Activated naive CD4-positive, alpha-beta T cell treated with anti-CD3 and anti-CD28 coated beads, Interleukin-2, amount 50 U/mL, for 72 hours (primary cell): ENCODE data around the gene TRNAU1AP. TPM values are rescaled to one million over a fixed set of nuclear protein-coding genes. Genes with fewer than 3 reads are reported as not detected.
"Not testable (repeated sequence)": the region's sequence is repeated elsewhere in the genome, so short reads cannot be mapped to it uniquely, and the experiment has no call there.

Experiments used
- ATAC-seq, 2 donors: fragments of 150-1000 bp; cut with Tn5 transposase; 2 replicates each; pipeline ENCODE4 v1.10.0; 2021; ENCODE audit warnings: mild to moderate bottlenecking in 2 of 2, moderate library complexity in 2 of 2
- DNase-seq, 2 donors: peaks; one replicate each; pipeline ENCODE4 v3.0.0; 2021 to 2022; ENCODE audit warnings: low spot score in 2 of 2
- H3K27ac Mint-ChIP-seq, 2 donors: one replicate each; pipeline ENCODE4 v1.8.0; 2022; ENCODE audit warnings: mild to moderate bottlenecking in 2 of 2, mixed read lengths in 2 of 2
- H3K36me3 Mint-ChIP-seq, 2 donors: one replicate each; pipeline ENCODE4 v1.8.0; 2022; ENCODE audit warnings: mixed read lengths in 2 of 2
- H3K9me3 Mint-ChIP-seq, 2 donors: one replicate each; pipeline ENCODE4 v1.8.0; 2022; ENCODE audit warnings: mixed read lengths in 2 of 2
- total RNA-seq, 2 donors: library from RNA; stranded (reverse); gene quantifications; one replicate each; pipeline ENCODE4 v1.2.3, GENCODE V29; 2022

TRNAU1AP gene
- total RNA-seq, 2 donors from 2014 or later = 64.8 to 73.4 TPM

- DNase-seq = peak; percentile 92 to 97
- Mint-ChIP-seq H3K27ac (peak overlapping the region; percentile 78 to 95), H3K9me3 (no peaks in the 10 kb centered on the region), H3K36me3 (peaks cover 5 to 14% of the 10 kb centered on the region in 2 donors)
- peak; percentile 66 to 67 for ATAC-seq
These were observed 34.7 kb upstream of the TRNAU1AP start for GRCh38 chr1:28518000-28518744.

GRCh38 chr1:28518745-28519341, 34.0 kb upstream of the TRNAU1AP start:
- peaks cover 5 to 19% of the 10 kb centered on the region in 2 donors for H3K36me3 Mint-ChIP-seq
- DNase-seq (peak; percentile 57 to 78), ATAC-seq (peak; percentile 54 to 78)
- peak overlapping the region; percentile 78 to 95 for H3K27ac Mint-ChIP-seq
- no peaks in the 10 kb centered on the region for H3K9me3 Mint-ChIP-seq

DNA sequence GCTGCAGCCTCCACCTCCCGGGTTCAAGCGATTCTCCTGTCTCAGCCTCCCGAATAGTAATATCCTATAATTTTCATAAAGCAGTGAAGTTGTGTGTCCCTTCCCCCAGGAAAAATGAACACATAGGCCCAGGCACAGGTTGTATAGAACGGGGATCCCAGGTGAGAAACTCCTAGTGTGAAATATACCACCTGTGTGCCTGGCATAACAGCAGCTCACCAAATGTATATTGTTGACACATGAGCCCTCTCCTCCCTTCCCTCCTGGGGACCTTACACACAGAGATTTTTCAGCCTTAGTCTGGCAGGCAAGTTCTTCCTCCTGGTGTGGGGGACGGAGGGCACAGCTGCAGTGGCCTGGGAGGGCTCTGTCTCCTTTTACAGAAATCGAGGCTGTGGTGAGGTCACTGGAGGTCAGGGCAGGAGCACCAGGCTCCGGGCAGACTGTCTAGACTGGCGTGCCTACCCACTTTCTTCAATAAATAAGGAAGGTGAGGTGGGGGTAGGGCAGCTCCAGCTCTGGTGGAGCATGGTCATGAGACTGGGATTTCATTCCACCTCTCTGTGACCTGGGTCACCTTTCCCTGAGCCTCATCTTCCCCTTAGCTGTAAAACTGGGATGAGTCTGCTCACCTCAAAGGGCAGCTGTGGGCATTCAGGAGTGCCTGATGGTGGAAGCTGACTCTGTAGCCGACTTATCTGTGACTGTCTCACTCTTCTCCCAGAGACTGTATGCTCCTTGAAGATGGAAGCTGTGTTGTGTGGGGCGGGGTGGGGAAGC, 32.7 kb upstream of the TRNAU1AP start:
- Mint-ChIP-seq H3K36me3 (peaks cover 9 to 25% of the 10 kb centered on the region in 2 donors), H3K9me3 (no peaks in the 10 kb centered on the region), H3K27ac (peak overlapping the region in 1 of 2 donors; percentile 65)
- no peak for DNase-seq
- ATAC-seq = no peak

- not testable (repeated sequence) for DNase-seq, ATAC-seq, H3K9me3 Mint-ChIP-seq
- Mint-ChIP-seq H3K27ac (peak overlapping the region in 1 of 2 donors; percentile 65), H3K36me3 (peaks cover 9 to 25% of the 10 kb centered on the region in 2 donors)
These were observed 32.1 kb upstream of the TRNAU1AP start for GRCh38 chr1:28520796-28521195.

- peak overlapping the region in 1 of 2 donors; percentile 34 for H3K27ac Mint-ChIP-seq
- H3K36me3 Mint-ChIP-seq = peaks cover 9 to 25% of the 10 kb centered on the region in 2 donors
- ATAC-seq (no peak), DNase-seq (no peak)
- H3K9me3 Mint-ChIP-seq = no peaks in the 10 kb centered on the region
These were observed 31.3 kb upstream of the TRNAU1AP start for GRCh38 chr1:28521502-28522164.

- not testable (repeated sequence) for DNase-seq, ATAC-seq, H3K9me3 Mint-ChIP-seq, H3K27ac Mint-ChIP-seq
- peaks cover 9 to 25% of the 10 kb centered on the region in 2 donors for H3K36me3 Mint-ChIP-seq
These were observed 30.3 kb upstream of the TRNAU1AP start for GRCh38 chr1:28522537-28522936.

- not testable (repeated sequence) for H3K9me3 Mint-ChIP-seq, ATAC-seq, DNase-seq
- H3K27ac Mint-ChIP-seq = peak overlapping the region in 1 of 2 donors; percentile 11
- H3K36me3 Mint-ChIP-seq = peaks cover 4 to 21% of the 10 kb centered on the region in 2 donors
These were observed 27.8 kb upstream of the TRNAU1AP start for GRCh38 chr1:28525002-28525642.

DNA sequence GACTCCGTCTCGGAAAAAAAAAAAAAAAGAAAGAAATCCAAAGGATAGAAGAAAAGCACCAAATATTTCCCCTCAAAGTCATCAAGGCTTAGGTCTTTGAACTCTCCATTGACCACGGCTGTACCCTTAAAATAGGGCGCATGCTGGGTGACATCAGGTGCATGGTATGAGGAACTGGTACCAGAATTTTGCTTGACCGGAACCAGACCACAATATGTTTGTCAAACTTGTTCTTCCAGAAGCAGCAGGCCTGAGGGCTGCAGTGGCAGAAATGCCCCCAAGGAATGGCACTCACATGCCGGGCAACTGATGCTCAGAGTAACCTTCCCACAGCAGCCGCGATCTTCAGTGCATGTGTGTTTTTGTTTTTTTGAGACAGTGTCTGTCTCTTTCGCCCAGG, 26.0 kb upstream of the TRNAU1AP start:
- DNase-seq = no peak
- Mint-ChIP-seq H3K27ac (no peak overlapping the region), H3K36me3 (peaks cover 4 to 24% of the 10 kb centered on the region in 2 donors), H3K9me3 (no peaks in the 10 kb centered on the region)
- no peak for ATAC-seq

DNA sequence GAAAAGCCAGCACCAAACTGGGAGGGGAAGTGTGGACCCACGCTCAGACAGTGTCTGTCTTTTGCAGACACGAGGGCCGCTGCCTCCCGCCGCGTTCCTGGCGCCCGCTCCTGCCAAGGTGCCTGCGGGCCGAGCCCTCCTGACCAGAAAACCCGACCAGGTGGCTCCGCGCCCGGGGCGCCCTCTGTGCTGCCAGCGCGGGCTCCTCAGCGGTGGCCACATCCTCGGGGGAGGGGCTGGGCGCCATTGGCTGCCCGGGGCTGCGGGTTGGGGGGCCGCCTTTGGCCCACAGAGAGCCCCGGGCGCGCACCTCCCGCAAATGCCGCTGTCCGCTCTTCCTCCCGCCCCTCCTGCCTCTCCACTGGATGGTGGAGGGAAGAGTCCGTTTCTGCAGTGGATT, 22.4 kb upstream of the TRNAU1AP start:
- no peak for ATAC-seq
- no peak for DNase-seq
- Mint-ChIP-seq H3K9me3 (no peaks in the 10 kb centered on the region), H3K27ac (no peak overlapping the region), H3K36me3 (peaks cover 8 to 22% of the 10 kb centered on the region in 2 donors)

GRCh38 chr1:28534671-28535070, 18.2 kb upstream of the TRNAU1AP start:
- H3K27ac Mint-ChIP-seq = peak overlapping the region in 1 of 2 donors; percentile 60
- no peak for DNase-seq
- ATAC-seq = no peak
- peaks cover 8 to 29% of the 10 kb centered on the region in 2 donors for H3K36me3 Mint-ChIP-seq
- no peaks in the 10 kb centered on the region for H3K9me3 Mint-ChIP-seq

- H3K36me3 Mint-ChIP-seq = peaks cover 8 to 29% of the 10 kb centered on the region in 2 donors
These were observed 17.7 kb upstream of the TRNAU1AP start for GRCh38 chr1:28535180-28535579.

GRCh38 chr1:28537457-28538199, 15.3 kb upstream of the TRNAU1AP start:
- Mint-ChIP-seq H3K9me3 (no peaks in the 10 kb centered on the region), H3K36me3 (peaks cover 8 to 13% of the 10 kb centered on the region in 2 donors)
- no peak for DNase-seq

More at GRCh38 chr1:28535180-28535579, 17.7 kb upstream of the TRNAU1AP start:
- ATAC-seq (no peak), DNase-seq (no peak)
- Mint-ChIP-seq H3K27ac (peak overlapping the region in 1 of 2 donors; percentile 60), H3K9me3 (no peaks in the 10 kb centered on the region)

GRCh38 chr1:28538286-28538685, 14.6 kb upstream of the TRNAU1AP start:
- Mint-ChIP-seq H3K27ac (no peak overlapping the region), H3K36me3 (peaks cover 8 to 12% of the 10 kb centered on the region in 2 donors), H3K9me3 (no peaks in the 10 kb centered on the region)
- ATAC-seq (no peak), DNase-seq (no peak)

More at GRCh38 chr1:28537457-28538199, 15.3 kb upstream of the TRNAU1AP start:
- no peak overlapping the region for H3K27ac Mint-ChIP-seq
- ATAC-seq = no peak

GRCh38 chr1:28540651-28541050, 12.2 kb upstream of the TRNAU1AP start:
- ATAC-seq (no peak), DNase-seq (no peak)
- no peaks in the 10 kb centered on the region for H3K9me3 Mint-ChIP-seq
- H3K36me3 Mint-ChIP-seq = peaks cover 0 to 7% of the 10 kb centered on the region in 2 donors
- no peak overlapping the region for H3K27ac Mint-ChIP-seq

DNA sequence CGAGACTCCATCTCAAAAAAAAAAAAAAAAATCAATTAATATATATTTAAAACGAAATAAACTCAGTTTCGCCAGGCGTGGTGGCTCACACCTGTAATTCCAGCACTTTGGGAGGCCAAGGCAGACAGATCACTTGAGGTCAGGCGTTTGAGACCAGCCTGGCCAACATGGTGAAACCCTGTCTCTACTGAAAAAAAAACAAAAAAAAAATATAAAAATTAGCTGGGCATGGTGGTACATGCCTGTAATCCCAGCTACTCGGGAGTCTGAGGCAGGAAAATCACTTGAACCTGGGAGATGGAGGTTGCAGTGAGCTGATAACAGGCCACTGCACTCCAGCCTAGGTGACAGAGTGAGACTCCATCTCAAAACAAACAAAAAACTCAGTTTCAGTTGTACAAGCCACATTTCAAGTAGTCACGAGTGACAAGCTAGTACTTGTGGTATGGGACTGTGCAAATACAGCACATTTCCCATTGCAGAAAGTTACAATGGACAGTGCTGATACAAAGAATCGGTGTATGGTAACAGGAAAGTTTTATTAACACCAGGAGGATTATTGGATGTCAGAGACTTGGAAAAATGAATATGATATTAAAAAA, 11.4 kb upstream of the TRNAU1AP start:
- not testable (repeated sequence) for DNase-seq, H3K36me3 Mint-ChIP-seq, H3K27ac Mint-ChIP-seq, ATAC-seq, H3K9me3 Mint-ChIP-seq
